ENCODE data around the gene BMP5. TPM values are rescaled to one million over a fixed set of nuclear protein-coding genes. Genes with fewer than 3 reads are reported as not detected.

BMP5 gene
- total RNA-seq, 1 donor from 2014 or later: 12.4 TPM

- Mint-ChIP-seq H3K27ac (no peak overlapping the region), H3K9me3 (no peaks in the 10 kb centered on the region), H3K27me3 (no peaks in the 10 kb centered on the region), H3K4me3 (no peak overlapping the region), H3K36me3 (no peaks in the 10 kb centered on the region), H3K4me1 (ENCODE audit: unreplicated experiment) (peaks cover 12% of the 10 kb centered on the region)
- TF ChIP-seq, protein P1, sequence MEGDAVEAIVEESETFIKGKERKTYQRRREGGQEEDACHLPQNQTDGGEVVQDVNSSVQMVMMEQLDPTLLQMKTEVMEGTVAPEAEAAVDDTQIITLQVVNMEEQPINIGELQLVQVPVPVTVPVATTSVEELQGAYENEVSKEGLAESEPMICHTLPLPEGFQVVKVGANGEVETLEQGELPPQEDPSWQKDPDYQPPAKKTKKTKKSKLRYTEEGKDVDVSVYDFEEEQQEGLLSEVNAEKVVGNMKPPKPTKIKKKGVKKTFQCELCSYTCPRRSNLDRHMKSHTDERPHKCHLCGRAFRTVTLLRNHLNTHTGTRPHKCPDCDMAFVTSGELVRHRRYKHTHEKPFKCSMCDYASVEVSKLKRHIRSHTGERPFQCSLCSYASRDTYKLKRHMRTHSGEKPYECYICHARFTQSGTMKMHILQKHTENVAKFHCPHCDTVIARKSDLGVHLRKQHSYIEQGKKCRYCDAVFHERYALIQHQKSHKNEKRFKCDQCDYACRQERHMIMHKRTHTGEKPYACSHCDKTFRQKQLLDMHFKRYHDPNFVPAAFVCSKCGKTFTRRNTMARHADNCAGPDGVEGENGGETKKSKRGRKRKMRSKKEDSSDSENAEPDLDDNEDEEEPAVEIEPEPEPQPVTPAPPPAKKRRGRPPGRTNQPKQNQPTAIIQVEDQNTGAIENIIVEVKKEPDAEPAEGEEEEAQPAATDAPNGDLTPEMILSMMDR (conservative IDR thresholded peaks at IDR 0.05): no peak
- DNase-seq (ENCODE audit: extremely low spot score, unreplicated experiment): no peak
Measured at GRCh38 chr6:55782275-55782674, 93.1 kb downstream of the BMP5 start.

- Mint-ChIP-seq H3K4me1 (ENCODE audit: unreplicated experiment) (peaks cover 13% of the 10 kb centered on the region), H3K27me3 (no peaks in the 10 kb centered on the region), H3K36me3 (peaks cover 5% of the 10 kb centered on the region), H3K9me3 (no peaks in the 10 kb centered on the region), H3K27ac (no peak overlapping the region), H3K4me3 (no peak overlapping the region)
- DNase-seq (ENCODE audit: extremely low spot score, unreplicated experiment): no peak
- TF ChIP-seq, protein P1 (conservative IDR thresholded peaks at IDR 0.05): no peak
Measured at GRCh38 chr6:55778705-55779104, 96.7 kb downstream of the BMP5 start.

- Mint-ChIP-seq H3K4me3 (no peak overlapping the region), H3K27ac (no peak overlapping the region), H3K9me3 (no peaks in the 10 kb centered on the region), H3K4me1 (ENCODE audit: unreplicated experiment) (peaks cover 12% of the 10 kb centered on the region), H3K27me3 (no peaks in the 10 kb centered on the region), H3K36me3 (peaks cover 9% of the 10 kb centered on the region)
- TF ChIP-seq, protein P1 (conservative IDR thresholded peaks at IDR 0.05): no peak
- DNase-seq (ENCODE audit: extremely low spot score, unreplicated experiment): no peak
Measured at GRCh38 chr6:55777469-55777868, 97.9 kb downstream of the BMP5 start.

DNA sequence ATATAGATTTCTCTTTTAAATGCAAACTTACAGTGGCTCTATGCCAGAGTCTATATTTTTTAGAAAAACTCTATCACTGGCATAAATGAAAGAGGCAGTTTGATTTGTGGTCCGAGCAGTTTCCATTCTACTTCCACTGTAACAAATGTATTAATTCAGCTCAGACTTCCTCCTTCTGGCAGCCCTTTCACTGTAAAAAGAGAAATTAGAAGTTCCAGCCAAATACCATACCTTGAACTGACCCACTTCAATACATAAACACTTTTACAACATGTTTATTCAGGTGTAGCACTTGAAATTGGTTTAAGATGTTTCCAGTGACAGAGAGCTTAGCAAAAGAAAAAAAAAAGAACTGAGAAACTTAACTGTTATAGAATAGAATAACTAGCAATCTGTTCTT, 99.3 kb downstream of the BMP5 start:
- Mint-ChIP-seq H3K4me1 (ENCODE audit: unreplicated experiment) (peaks cover 9% of the 10 kb centered on the region), H3K9me3 (no peaks in the 10 kb centered on the region), H3K36me3 (peaks cover 13% of the 10 kb centered on the region), H3K27me3 (no peaks in the 10 kb centered on the region), H3K4me3 (no peak overlapping the region), H3K27ac (no peak overlapping the region)
- no peak for DNase-seq (ENCODE audit: extremely low spot score, unreplicated experiment)
- TF ChIP-seq, protein P1 (conservative IDR thresholded peaks at IDR 0.05): no peak

- Mint-ChIP-seq H3K27ac (no peak overlapping the region), H3K36me3 (peaks cover 21% of the 10 kb centered on the region), H3K9me3 (peaks cover 3% of the 10 kb centered on the region), H3K4me1 (ENCODE audit: unreplicated experiment) (peaks cover 9% of the 10 kb centered on the region), H3K27me3 (no peaks in the 10 kb centered on the region), H3K4me3 (no peak overlapping the region)
- no peak for DNase-seq (ENCODE audit: extremely low spot score, unreplicated experiment)
- TF ChIP-seq, protein P1 (conservative IDR thresholded peaks at IDR 0.05): no peak
Measured at GRCh38 chr6:55775029-55775318, 100.4 kb downstream of the BMP5 start.

All from type B pancreatic cell (in vitro differentiated cells).